Suprapubic skin (tissue), 4 donors: ENCODE data around the gene SLC43A1. TPM values are rescaled to one million over a fixed set of nuclear protein-coding genes. Genes with fewer than 3 reads are reported as not detected.

ENCODE experiments used
- DNase-seq, 2 donors: peaks; one replicate each; pipeline ENCODE4 v3.0.0-alpha.2; 2019; ENCODE audit warnings: low spot score in 2 of 2
- H3K27ac ChIP-seq: fragments of 200-600 bp; sonication (generic); one replicate; pipeline ENCODE4 v1.5.1; 2019
- H3K27me3 ChIP-seq: fragments of 200-600 bp; sonication (generic); one replicate; pipeline ENCODE4 v1.5.1; 2019
- H3K36me3 ChIP-seq: fragments of 200-600 bp; sonication (generic); one replicate; pipeline ENCODE4 v1.5.1; 2019
- H3K4me1 ChIP-seq: fragments of 200-600 bp; sonication (generic); one replicate; pipeline ENCODE4 v1.5.1; 2019
- H3K4me3 ChIP-seq: fragments of 200-600 bp; sonication (generic); one replicate; pipeline ENCODE4 v1.5.1; 2019; ENCODE audit warnings: mild to moderate bottlenecking
- H3K9me3 ChIP-seq: fragments of 200-600 bp; sonication (generic); one replicate; pipeline ENCODE4 v1.5.1; 2019
- CTCF ChIP-seq, 2 donors: fragments of 200-600 bp in 1 of 2; fragments of 450-650 bp in 1 of 2; sonication (generic) in 1 of 2; IDR thresholded peaks; one replicate each; pipeline ENCODE4 v1.5.1; 2016 to 2019; ENCODE audit warnings: antibody characterized with exemption in 2 of 2, mild to moderate bottlenecking in 1 of 2, moderate library complexity in 1 of 2
- EP300 ChIP-seq: sonication (generic); formaldehyde crosslinking; IDR thresholded peaks from one replicate; pipeline ENCODE4 v1.6.1; 2017; ENCODE audit warnings: antibody characterized with exemption
- POLR2A ChIP-seq, 2 donors: fragments of 450-650 bp; IDR thresholded peaks; one replicate each; pipeline ENCODE4 v1.6.1; 2017; ENCODE audit warnings: antibody characterized with exemption in 2 of 2, mild to moderate bottlenecking in 2 of 2, moderate library complexity in 2 of 2
- POLR2AphosphoS5 ChIP-seq, 3 donors: sonication (generic); formaldehyde crosslinking; IDR thresholded peaks; one replicate each; pipeline ENCODE4 v1.6.1; 2017; ENCODE audit warnings: antibody characterized with exemption in 3 of 3
- WGBS: methylation state at CpG from one replicate; pipeline ENCODE4 v1.1.5; 2018; 5-methylcytosine and 5-hydroxymethylcytosine counted together
- total RNA-seq, 4 donors: library from RNA; depleted of rRNA; stranded (reverse); fragments of >200 nt; gene quantifications; one replicate each; pipeline ENCODE4 v1.1.0, GENCODE V29; 2016

The SLC43A1 gene
- 10 to 100 TPM; 13.8 to 48.8 (median 22.3) TPM for total RNA-seq

- Histone ChIP-seq H3K4me1 (peaks cover 31% of the 10 kb centered on the region), H3K36me3 (no peaks in the 10 kb centered on the region), H3K27me3 (no peaks in the 10 kb centered on the region), H3K9me3 (no peaks in the 10 kb centered on the region), H3K27ac (peak within 1 kb of the TSS; percentile 26), H3K4me3 (peak within 1 kb of the TSS; percentile 75)
- DNase-seq = peak in 1 of 2 donors; percentile 73
- WGBS = 0% methylated on average over 30 of the region's 66 CpGs
- no peak for TF ChIP-seq POLR2AphosphoS5 (IDR thresholded peaks at IDR 0.05)
- no peak for TF ChIP-seq POLR2A (IDR thresholded peaks at IDR 0.05)
- no peak for TF ChIP-seq CTCF (IDR thresholded peaks at IDR 0.05)
Measured at GRCh38 chr11:57515332-57516060, at the start of gene SLC43A1. Gene SLC43A1 (minus strand): TSS chr11:57515702. CDS start chr11:57514111, 1,591 bp downstream.

GRCh38 chr11:57562596-57562995 is 47.1 kb upstream of the SLC43A1 start:
- Histone ChIP-seq H3K4me3 (no peak overlapping the region), H3K27me3 (no peaks in the 10 kb centered on the region), H3K4me1 (peaks cover 22% of the 10 kb centered on the region), H3K9me3 (no peaks in the 10 kb centered on the region), H3K27ac (no peak overlapping the region), H3K36me3 (peaks cover 18% of the 10 kb centered on the region)
- no peak for TF ChIP-seq POLR2AphosphoS5 (IDR thresholded peaks at IDR 0.05)
- TF ChIP-seq EP300 = no peak
- TF ChIP-seq CTCF (IDR thresholded peaks at IDR 0.05) = no peak
- TF ChIP-seq POLR2A (IDR thresholded peaks at IDR 0.05) = no peak
- 43% methylated on average over 4 of the region's 4 CpGs for WGBS
- no peak for DNase-seq

GRCh38 chr11:57560146-57560545 is 44.6 kb upstream of the SLC43A1 start:
- DNase-seq = no peak
- Histone ChIP-seq H3K27me3 (no peaks in the 10 kb centered on the region), H3K27ac (no peak overlapping the region), H3K36me3 (peaks cover 40% of the 10 kb centered on the region), H3K9me3 (no peaks in the 10 kb centered on the region), H3K4me3 (no peak overlapping the region), H3K4me1 (peaks cover 5% of the 10 kb centered on the region)
- TF ChIP-seq POLR2AphosphoS5 (IDR thresholded peaks at IDR 0.05) (no peak), EP300 (no peak), POLR2A (IDR thresholded peaks at IDR 0.05) (no peak), CTCF (IDR thresholded peaks at IDR 0.05) (no peak)
- 100% methylated on average over 2 of the region's 4 CpGs for WGBS

GRCh38 chr11:57556041-57556440 is 40.5 kb upstream of the SLC43A1 start:
- DNase-seq = no peak

More at GRCh38 chr11:57556041-57556440, 40.5 kb upstream of the SLC43A1 start:
- WGBS = 82% methylated on average over 8 of the region's 8 CpGs
- Histone ChIP-seq H3K27me3 (no peaks in the 10 kb centered on the region), H3K36me3 (peaks cover 82% of the 10 kb centered on the region), H3K4me3 (no peak overlapping the region), H3K9me3 (no peaks in the 10 kb centered on the region), H3K4me1 (no peaks in the 10 kb centered on the region), H3K27ac (no peak overlapping the region)
- TF ChIP-seq POLR2A (IDR thresholded peaks at IDR 0.05) (no peak), EP300 (no peak), POLR2AphosphoS5 (IDR thresholded peaks at IDR 0.05) (no peak), CTCF (IDR thresholded peaks at IDR 0.05) (no peak)
